Right lobe of liver (tissue), 4 donors: ENCODE measurements around the gene CAPN10.

Experiments used
- CTCF ChIP-seq, 4 donors: fragments of 200-600 bp in 3 of 4; fragments of 450-650 bp in 1 of 4; IDR thresholded peaks; one replicate each; pipeline versions ENCODE4 v1.5.1 to v1.8.0; 2016 to 2022; ENCODE audit warnings: antibody characterized with exemption in 4 of 4, mild to moderate bottlenecking in 2 of 4
- POLR2A ChIP-seq: fragments of 450-650 bp; IDR thresholded peaks from one replicate; pipeline ENCODE4 v1.6.1; 2017; ENCODE audit warnings: antibody characterized with exemption, mild to moderate bottlenecking
- donor health status: DM: no; HTN: no; CAD: no.
- donor health status: DM: no; HTN: no; CAD: no.
- donor health status: DM: no; HTN: yes; CAD: no.

- TF ChIP-seq CTCF (IDR thresholded peaks at IDR 0.05) (no peak), POLR2A (no peak)
These were observed 12.0 kb upstream of the CAPN10 start for GRCh38 chr2:240574386-240575100.
